WERI-Rb-1 (cell line): ENCODE results near the gene SH2D6.

Experiments
- DNase-seq: peaks from one replicate; pipeline ENCODE4 v3.0.0-alpha.2; 2020
- H3K27ac ChIP-seq: fragments of 250-450 bp; sonication (Bioruptor Pico); 2 replicates; pipeline ENCODE4 v1.5.1; 2020; ENCODE audit warnings: mild to moderate bottlenecking, moderate library complexity
- H3K27me3 ChIP-seq: fragments of 250-450 bp; sonication (Bioruptor Pico); 2 replicates; pipeline ENCODE4 v1.5.1; 2021; ENCODE audit warnings: mild to moderate bottlenecking, low read depth, moderate library complexity; ENCODE audit not compliant: insufficient read depth, severe bottlenecking
- H3K36me3 ChIP-seq: fragments of 250-450 bp; sonication (Bioruptor Pico); 2 replicates; pipeline ENCODE4 v1.5.1; 2020; ENCODE audit warnings: mild to moderate bottlenecking, moderate library complexity
- H3K4me3 ChIP-seq: 2 replicates; pipeline ENCODE4 v1.5.1; 2011; ENCODE audit warnings: low read depth, mild to moderate bottlenecking, control low read depth, low read length
- H3K9me3 ChIP-seq: fragments of 250-450 bp; sonication (Bioruptor Pico); 2 replicates; pipeline ENCODE4 v1.5.1; 2021; ENCODE audit warnings: mild to moderate bottlenecking, moderate library complexity; ENCODE audit not compliant: severe bottlenecking
- TF ChIP-seq, protein P1 (sequence below): IDR thresholded peaks from 2 replicates; pipeline ENCODE4 v1.5.1; 2011; ENCODE audit warnings: low read depth, mild to moderate bottlenecking, control low read depth, inconsistent platforms, low read length

SH2D6 gene

DNA sequence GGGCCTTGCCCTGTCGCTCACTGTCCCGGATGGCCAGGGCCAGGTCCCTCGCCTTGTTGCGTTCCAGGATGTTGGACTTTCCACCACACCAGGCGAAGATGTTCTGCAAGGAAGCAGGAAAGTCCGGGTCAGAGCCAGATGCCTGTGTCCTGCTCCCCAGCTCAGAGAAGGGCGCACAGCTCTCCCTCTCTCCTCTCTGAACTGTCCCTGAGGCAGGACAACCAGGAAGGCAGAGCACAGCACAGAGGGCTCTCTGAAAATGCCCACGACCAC lies 19.4 kb upstream of the SH2D6 start:
- TF ChIP-seq, protein P1, sequence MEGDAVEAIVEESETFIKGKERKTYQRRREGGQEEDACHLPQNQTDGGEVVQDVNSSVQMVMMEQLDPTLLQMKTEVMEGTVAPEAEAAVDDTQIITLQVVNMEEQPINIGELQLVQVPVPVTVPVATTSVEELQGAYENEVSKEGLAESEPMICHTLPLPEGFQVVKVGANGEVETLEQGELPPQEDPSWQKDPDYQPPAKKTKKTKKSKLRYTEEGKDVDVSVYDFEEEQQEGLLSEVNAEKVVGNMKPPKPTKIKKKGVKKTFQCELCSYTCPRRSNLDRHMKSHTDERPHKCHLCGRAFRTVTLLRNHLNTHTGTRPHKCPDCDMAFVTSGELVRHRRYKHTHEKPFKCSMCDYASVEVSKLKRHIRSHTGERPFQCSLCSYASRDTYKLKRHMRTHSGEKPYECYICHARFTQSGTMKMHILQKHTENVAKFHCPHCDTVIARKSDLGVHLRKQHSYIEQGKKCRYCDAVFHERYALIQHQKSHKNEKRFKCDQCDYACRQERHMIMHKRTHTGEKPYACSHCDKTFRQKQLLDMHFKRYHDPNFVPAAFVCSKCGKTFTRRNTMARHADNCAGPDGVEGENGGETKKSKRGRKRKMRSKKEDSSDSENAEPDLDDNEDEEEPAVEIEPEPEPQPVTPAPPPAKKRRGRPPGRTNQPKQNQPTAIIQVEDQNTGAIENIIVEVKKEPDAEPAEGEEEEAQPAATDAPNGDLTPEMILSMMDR, result no peak
- Histone ChIP-seq H3K27ac (no peak overlapping the region), H3K36me3 (no peaks in the 10 kb centered on the region), H3K4me3 (no peak overlapping the region), H3K27me3 (no peaks in the 10 kb centered on the region), H3K9me3 (peaks cover 4% of the 10 kb centered on the region)
- DNase-seq, result no peak

DNA sequence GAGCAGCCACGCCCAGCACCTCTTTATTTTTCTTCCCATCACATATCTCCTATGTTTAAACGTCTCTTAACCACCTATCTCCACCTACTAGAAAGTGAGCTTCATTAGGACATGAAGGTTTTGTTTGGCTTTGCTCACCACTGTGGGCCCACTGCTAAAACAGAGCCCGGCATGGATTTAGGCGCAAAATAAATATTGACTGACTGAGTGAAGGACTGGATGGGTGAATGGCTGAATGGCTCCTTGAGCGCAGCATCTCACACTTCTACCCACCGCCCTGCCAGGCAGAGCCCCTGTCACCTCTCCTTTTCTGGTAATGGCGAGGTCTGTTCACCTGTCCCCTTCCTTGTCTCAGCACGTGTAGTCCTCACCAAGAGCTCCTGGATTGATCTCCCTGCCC lies 18.5 kb upstream of the SH2D6 start:
- H3K36me3 ChIP-seq, result no peaks in the 10 kb centered on the region
- no peaks in the 10 kb centered on the region for H3K27me3 ChIP-seq
- H3K4me3 ChIP-seq, result no peak overlapping the region
- DNase-seq, result no peak
- H3K27ac ChIP-seq, result no peak overlapping the region
- TF ChIP-seq, protein P1, result no peak
- peaks cover 4% of the 10 kb centered on the region for H3K9me3 ChIP-seq

DNA sequence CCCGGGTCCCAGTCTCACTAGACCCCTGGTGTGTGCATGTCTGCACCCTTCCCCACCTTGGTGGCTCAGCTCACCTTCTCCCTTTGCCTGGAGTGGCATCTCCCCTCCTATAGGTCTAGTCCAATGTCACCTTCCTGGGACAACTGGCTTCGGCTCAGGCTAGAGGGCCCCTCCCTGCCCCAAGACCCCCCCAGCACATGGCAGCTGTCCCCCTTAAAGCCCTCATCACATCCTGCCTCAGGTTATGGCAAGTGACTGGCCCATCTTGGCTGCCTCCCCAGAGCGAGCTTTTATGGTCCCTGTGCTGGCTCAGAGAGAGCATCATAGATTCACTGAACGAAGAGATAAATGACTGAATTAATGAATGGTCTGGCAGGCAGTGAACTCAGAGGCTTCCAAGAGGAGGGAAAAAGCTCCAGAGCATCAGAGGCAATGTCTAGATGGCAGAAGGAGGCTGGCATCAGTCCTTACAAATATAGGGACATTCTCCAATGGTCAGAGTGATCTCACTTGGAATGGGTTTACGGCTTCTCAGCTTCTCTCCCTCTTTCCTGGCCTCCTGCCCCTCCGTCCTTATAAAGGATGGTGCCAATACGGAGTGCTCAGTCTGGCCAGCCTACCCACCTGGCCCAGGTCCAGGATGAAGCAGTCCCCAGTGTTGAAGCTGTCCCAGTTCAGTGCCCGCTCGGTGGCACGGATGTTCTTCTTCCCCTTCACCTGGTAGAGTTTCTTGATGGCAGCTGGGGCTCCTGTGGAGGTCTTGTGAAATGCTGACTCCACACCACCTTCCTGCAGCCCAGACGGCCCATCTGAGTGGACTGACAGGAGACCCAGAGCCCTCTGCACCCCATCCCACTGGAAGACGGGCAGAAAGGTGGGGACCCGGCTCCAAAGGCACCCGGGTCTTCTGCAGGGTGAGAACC lies 17.7 kb upstream of the SH2D6 start:
- TF ChIP-seq, protein P1, result no peak
- DNase-seq, result no peak
- Histone ChIP-seq H3K27ac (no peak overlapping the region), H3K9me3 (peaks cover 4% of the 10 kb centered on the region), H3K4me3 (no peak overlapping the region), H3K36me3 (no peaks in the 10 kb centered on the region), H3K27me3 (no peaks in the 10 kb centered on the region)

DNA sequence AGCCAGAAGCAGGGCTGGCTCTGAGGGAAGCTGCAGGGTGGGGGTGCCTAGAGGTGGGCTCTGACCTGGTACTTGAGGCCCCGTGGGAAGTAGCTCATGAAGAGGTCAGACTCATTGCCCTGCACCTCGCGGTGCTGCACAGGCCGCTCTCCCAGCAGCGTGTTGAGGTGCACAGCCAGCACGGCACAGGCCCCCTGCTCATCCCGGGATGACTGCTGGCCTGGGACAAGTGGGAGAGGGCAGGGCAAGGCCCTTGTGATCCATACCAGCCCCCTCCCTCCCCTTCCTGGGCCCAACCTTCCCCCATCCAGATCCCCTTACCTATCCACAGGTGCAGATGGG lies 17.1 kb upstream of the SH2D6 start:
- no peak for DNase-seq
- TF ChIP-seq, protein P1, result no peak
- Histone ChIP-seq H3K4me3 (no peak overlapping the region), H3K9me3 (peaks cover 4% of the 10 kb centered on the region), H3K27ac (no peak overlapping the region), H3K36me3 (no peaks in the 10 kb centered on the region), H3K27me3 (no peaks in the 10 kb centered on the region)

DNA sequence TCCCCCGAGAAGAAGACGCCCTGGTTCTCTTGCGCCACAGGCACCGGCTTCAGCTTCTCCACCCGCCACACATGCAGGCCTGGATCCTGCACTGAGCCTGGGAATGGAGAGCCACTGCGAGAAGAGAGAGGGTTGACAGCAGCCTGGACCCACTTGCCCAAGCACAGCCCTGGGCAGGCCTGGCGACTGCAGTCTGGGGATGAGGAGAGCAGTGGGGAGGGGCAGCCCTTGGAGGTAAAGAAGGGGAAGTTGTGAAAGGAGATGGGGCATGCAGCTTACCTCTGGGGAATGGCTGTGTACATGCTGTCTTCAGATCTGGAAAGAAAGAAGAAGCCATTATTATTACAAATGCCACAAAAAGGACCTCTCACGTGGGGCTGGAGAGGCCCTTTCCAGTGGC lies 16.7 kb upstream of the SH2D6 start:
- Histone ChIP-seq H3K36me3 (no peaks in the 10 kb centered on the region), H3K9me3 (peaks cover 4% of the 10 kb centered on the region), H3K4me3 (no peak overlapping the region), H3K27me3 (no peaks in the 10 kb centered on the region), H3K27ac (no peak overlapping the region)
- TF ChIP-seq, protein P1, result no peak
- no peak for DNase-seq
